ENCODE results near the gene MOB2.

MOB2 gene

GRCh38 chr11:1484695-1485503 lies 1.7 kb downstream of the MOB2 start:
- DNase-seq: no peak

GRCh38 chr11:1484061-1484671 lies 2.4 kb downstream of the MOB2 start:
- DNase-seq: no peak

GRCh38 chr11:1483445-1483961 lies 3.1 kb downstream of the MOB2 start:
- no peak for DNase-seq

- DNase-seq: no peak
Measured at GRCh38 chr11:1482581-1483444, 3.8 kb downstream of the MOB2 start.

GRCh38 chr11:1481861-1482441 lies 4.6 kb downstream of the MOB2 start:
- DNase-seq: no peak

- DNase-seq: no peak
Measured at GRCh38 chr11:1481483-1481825, 5.1 kb downstream of the MOB2 start.

- no peak for DNase-seq
Measured at GRCh38 chr11:1480555-1481482, 5.8 kb downstream of the MOB2 start.

- no peak for DNase-seq
Measured at GRCh38 chr11:1480191-1480554, 6.4 kb downstream of the MOB2 start.

GRCh38 chr11:1479678-1480118 lies 6.9 kb downstream of the MOB2 start:
- DNase-seq: no peak

- DNase-seq: no peak
Measured at GRCh38 chr11:1479006-1479677, 7.4 kb downstream of the MOB2 start.

GRCh38 chr11:1478544-1478943 lies 8.0 kb downstream of the MOB2 start:
- DNase-seq: no peak

GRCh38 chr11:1478011-1478410 lies 8.6 kb downstream of the MOB2 start:
- no peak for DNase-seq

- no peak for DNase-seq
Measured at GRCh38 chr11:1476940-1477736, 9.4 kb downstream of the MOB2 start.

GRCh38 chr11:1475841-1476240 lies 10.7 kb downstream of the MOB2 start:
- DNase-seq: no peak

- no peak for DNase-seq
Measured at GRCh38 chr11:1473786-1474185, 12.8 kb downstream of the MOB2 start.

- DNase-seq: no peak
Measured at GRCh38 chr11:1473011-1473628, 13.5 kb downstream of the MOB2 start.

GRCh38 chr11:1472180-1473005 lies 14.2 kb downstream of the MOB2 start:
- no peak for DNase-seq

- no peak for DNase-seq
Measured at GRCh38 chr11:1471736-1472135, 14.8 kb downstream of the MOB2 start.

Data from activated CD8-positive, alpha-beta memory T cell treated with anti-CD3 and anti-CD28 coated beads, Interleukin-2, amount 50 U/mL, for 4 hours (primary cell).